GM19438 (cell line): ENCODE measurements around the gene CRYBB2.
"Not testable (repeated sequence)": the region's sequence is repeated elsewhere in the genome, so short reads cannot be mapped to it uniquely, and the experiment has no call there.

Source experiments
- ATAC-seq: cut with Tn5 transposase; IDR thresholded peaks from one replicate; pipeline ENCODE4 v1.9.1; 2021; ENCODE audit warnings: low read depth; ENCODE audit not compliant: unreplicated experiment

Gene CRYBB2

DNA sequence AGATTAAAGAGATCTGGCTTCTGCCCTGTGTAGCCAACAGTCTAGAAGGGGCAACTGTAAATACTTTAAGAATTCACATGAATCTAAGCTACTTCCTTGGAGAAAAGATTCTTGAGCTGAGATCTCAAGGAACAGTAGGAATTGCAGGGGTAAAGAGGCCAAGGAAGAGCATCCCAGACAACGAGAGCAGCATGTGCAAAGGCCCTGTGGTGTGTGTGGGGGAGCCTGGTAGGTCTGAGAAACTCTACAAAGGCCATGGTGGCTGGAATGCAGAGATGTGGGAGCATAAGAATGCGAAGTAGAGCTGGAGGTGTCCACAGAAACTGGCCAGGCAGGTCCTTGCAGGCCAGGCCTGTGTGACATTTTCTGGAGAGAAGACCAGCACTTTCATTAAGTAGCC lies 11.3 kb downstream of the CRYBB2 start:
- not testable (repeated sequence) for ATAC-seq

- no peak for ATAC-seq
Observed at GRCh38 chr22:25232301-25232700, 12.9 kb downstream of the CRYBB2 start.

GRCh38 chr22:25233706-25234105 lies 14.3 kb downstream of the CRYBB2 start:
- not testable (repeated sequence) for ATAC-seq

- ATAC-seq = peak; percentile 70
Observed at GRCh38 chr22:25235547-25236290, 16.3 kb downstream of the CRYBB2 start.

- ATAC-seq = no peak
Observed at GRCh38 chr22:25236417-25236816, 17.0 kb downstream of the CRYBB2 start.

- ATAC-seq = no peak
Observed at GRCh38 chr22:25237503-25237902, 18.1 kb downstream of the CRYBB2 start.

GRCh38 chr22:25238058-25238457 lies 18.6 kb downstream of the CRYBB2 start:
- ATAC-seq = not testable (repeated sequence)

GRCh38 chr22:25255169-25255568 lies 35.7 kb downstream of the CRYBB2 start:
- not testable (repeated sequence) for ATAC-seq

- ATAC-seq = not testable (repeated sequence)
Observed at GRCh38 chr22:25267567-25267966, 48.1 kb downstream of the CRYBB2 start.

GRCh38 chr22:25268902-25269301 lies 49.5 kb downstream of the CRYBB2 start:
- not testable (repeated sequence) for ATAC-seq

- ATAC-seq = not testable (repeated sequence)
Observed at GRCh38 chr22:25270061-25270460, 50.6 kb downstream of the CRYBB2 start.

DNA sequence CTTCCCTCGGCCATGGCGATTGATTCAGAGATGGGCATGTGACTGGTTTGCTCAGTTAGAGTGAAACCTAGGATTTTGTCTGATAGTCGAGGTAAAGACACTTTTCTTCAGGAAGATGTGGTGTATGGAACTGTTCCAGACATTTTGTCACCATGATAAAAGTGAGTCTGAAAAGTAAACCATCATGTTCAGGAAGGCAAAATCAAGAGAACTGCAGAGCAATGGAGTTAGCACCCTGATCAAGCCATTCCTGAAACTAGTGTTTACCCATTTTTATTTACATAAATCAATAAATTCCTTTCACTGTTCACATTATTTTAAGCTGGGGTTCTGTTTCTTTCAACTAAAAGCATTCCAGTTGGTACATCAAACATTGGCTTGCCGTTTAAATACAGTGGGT lies 53.8 kb downstream of the CRYBB2 start:
- ATAC-seq = not testable (repeated sequence)

GRCh38 chr22:25273928-25274327 lies 54.5 kb downstream of the CRYBB2 start:
- ATAC-seq = not testable (repeated sequence)

DNA sequence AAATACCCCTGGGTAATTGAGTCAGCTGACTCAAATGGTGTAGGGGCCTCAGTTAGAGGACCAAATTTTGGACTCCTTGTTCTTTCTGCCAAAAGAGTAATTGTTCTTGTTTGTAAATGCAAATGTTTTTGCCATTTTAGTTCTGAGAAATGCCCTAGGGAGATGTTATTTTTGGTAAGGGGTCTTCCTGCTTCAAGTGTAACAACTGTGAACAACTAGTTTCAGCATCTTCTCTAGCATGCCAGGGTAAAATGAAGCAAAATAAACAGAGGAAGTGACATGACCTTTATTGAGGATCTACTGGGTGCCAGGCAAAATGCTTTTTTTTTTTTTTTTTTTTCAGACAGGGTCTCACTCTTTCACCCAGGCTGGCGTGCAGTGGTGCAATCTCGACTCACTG lies 60.7 kb downstream of the CRYBB2 start:
- ATAC-seq = not testable (repeated sequence)
